OCI-LY1 (cell line): ENCODE measurements around the gene KRT78.

Experiments
- H2AFZ ChIP-seq: fragments of 200-600 bp; sonication (generic), shearing (Covaris generic); 2 replicates; pipeline ENCODE4 v1.6.0; 2014; ENCODE audit warnings: antibody characterized with exemption, mild to moderate bottlenecking, low read length
- H3F3A ChIP-seq: fragments of 200-600 bp; sonication (generic), shearing (Covaris generic); 2 replicates; pipeline ENCODE4 v1.6.0; 2014; ENCODE audit warnings: mild to moderate bottlenecking, antibody characterized with exemption, low read length, moderate library complexity; ENCODE audit not compliant: insufficient read depth
- H3K27ac ChIP-seq: fragments of 200-600 bp; sonication (generic); 2 replicates; pipeline ENCODE4 v1.5.1; 2014; ENCODE audit warnings: low read length, mixed run types, mild to moderate bottlenecking, low read depth; ENCODE audit not compliant: poor library complexity, severe bottlenecking
- H3K27me3 ChIP-seq: fragments of 200-600 bp; sonication (generic); 2 replicates; pipeline ENCODE4 v1.6.0; 2014; ENCODE audit warnings: antibody characterized with exemption, mild to moderate bottlenecking, low read length, moderate library complexity; ENCODE audit not compliant: insufficient read depth
- H3K36me3 ChIP-seq: fragments of 200-600 bp; sonication (generic); 2 replicates; pipeline ENCODE4 v1.6.1; 2014; ENCODE audit warnings: mild to moderate bottlenecking, antibody characterized with exemption, low read length, moderate library complexity, mixed read lengths; ENCODE audit not compliant: insufficient read depth
- H3K4me1 ChIP-seq: fragments of 200-600 bp; sonication (generic); 2 replicates; pipeline ENCODE4 v1.5.1; 2014; ENCODE audit warnings: mild to moderate bottlenecking, low read length, moderate library complexity; ENCODE audit not compliant: insufficient read depth, severe bottlenecking
- H3K4me2 ChIP-seq: fragments of 200-600 bp; sonication (generic), shearing (Covaris generic); 2 replicates; pipeline ENCODE4 v1.6.1; 2014; ENCODE audit warnings: low read length
- H3K4me3 ChIP-seq: fragments of 200-600 bp; sonication (generic); 2 replicates; pipeline ENCODE4 v1.5.1; 2014; ENCODE audit warnings: low read length, low read depth, mild to moderate bottlenecking, mixed read lengths; ENCODE audit not compliant: poor library complexity, severe bottlenecking
- H3K79me2 ChIP-seq: fragments of 200-600 bp; shearing (Covaris generic); 2 replicates; pipeline ENCODE4 v1.6.1; 2016; ENCODE audit warnings: mixed run types, low read length, mixed read lengths; ENCODE audit not compliant: insufficient read depth
- H3K9ac ChIP-seq: fragments of 200-600 bp; sonication (generic), shearing (Covaris generic); 2 replicates; pipeline ENCODE4 v1.6.1; 2014; ENCODE audit warnings: mild to moderate bottlenecking, low read length, mixed read lengths
- H3K9me2 ChIP-seq: fragments of 200-600 bp; sonication (generic), shearing (Covaris generic); 2 replicates; pipeline ENCODE4 v1.6.1; 2014; ENCODE audit warnings: low read depth, mild to moderate bottlenecking, low read length, mixed read lengths
- H3K9me3 ChIP-seq: fragments of 200-600 bp; shearing (Covaris generic); 2 replicates; pipeline ENCODE4 v1.6.1; 2014; ENCODE audit warnings: low read length, mixed read lengths
- H4K20me1 ChIP-seq: fragments of 200-600 bp; sonication (generic), shearing (Covaris generic); 2 replicates; pipeline ENCODE4 v1.6.0; 2016; ENCODE audit warnings: mild to moderate bottlenecking, low read length; ENCODE audit not compliant: insufficient read depth
- CTCF ChIP-seq: fragments of 200-600 bp; sonication (generic), shearing (Covaris generic); IDR thresholded peaks from 2 replicates; pipeline ENCODE4 v1.5.1; 2017; ENCODE audit warnings: mild to moderate bottlenecking, antibody characterized with exemption, low read length, moderate library complexity, mixed read lengths
- EZH2 ChIP-seq: fragments of 200-600 bp; sonication (generic), shearing (Covaris generic); IDR thresholded peaks from 2 replicates; pipeline ENCODE4 v1.8.0; 2017; ENCODE audit warnings: borderline replicate concordance, mixed run types, mild to moderate bottlenecking, antibody characterized with exemption, low read length, moderate library complexity, mixed read lengths

The KRT78 gene

GRCh38 chr12:52851787-52852186, 3.0 kb upstream of the KRT78 start:
- Histone ChIP-seq H3K4me3 (no peak overlapping the region), H3K4me1 (no peaks in the 10 kb centered on the region), H3K27ac (no peak overlapping the region), H3K9ac (no peak overlapping the region), H3K79me2 (no peaks in the 10 kb centered on the region), H2AFZ (no peak overlapping the region), H3K9me3 (no peaks in the 10 kb centered on the region), H3K27me3 (no peaks in the 10 kb centered on the region), H3K4me2 (no peak overlapping the region), H3K36me3 (no peaks in the 10 kb centered on the region), H4K20me1 (no peaks in the 10 kb centered on the region), H3F3A (no peaks in the 10 kb centered on the region), H3K9me2 (no peaks in the 10 kb centered on the region)
- TF ChIP-seq EZH2 (no peak), CTCF (no peak)

- Histone ChIP-seq H3K9me2 (no peaks in the 10 kb centered on the region), H3K9ac (no peak overlapping the region), H3K4me3 (no peak overlapping the region), H3K79me2 (no peaks in the 10 kb centered on the region), H3K36me3 (no peaks in the 10 kb centered on the region), H3F3A (no peaks in the 10 kb centered on the region), H3K9me3 (no peaks in the 10 kb centered on the region), H3K27ac (no peak overlapping the region), H3K4me2 (no peak overlapping the region), H2AFZ (no peak overlapping the region), H3K27me3 (no peaks in the 10 kb centered on the region), H3K4me1 (no peaks in the 10 kb centered on the region), H4K20me1 (no peaks in the 10 kb centered on the region)
- no peak for TF ChIP-seq CTCF
- no peak for TF ChIP-seq EZH2
Measured at GRCh38 chr12:52850681-52851080, 1.9 kb upstream of the KRT78 start.

- H3K27ac ChIP-seq: no peak overlapping the region
- no peaks in the 10 kb centered on the region for H3F3A ChIP-seq
- no peak overlapping the region for H2AFZ ChIP-seq
- no peak overlapping the region for H3K4me3 ChIP-seq
- TF ChIP-seq CTCF (no peak), EZH2 (no peak)
- H3K9me3 ChIP-seq: no peaks in the 10 kb centered on the region
- no peaks in the 10 kb centered on the region for H3K4me1 ChIP-seq
- H4K20me1 ChIP-seq: no peaks in the 10 kb centered on the region
- no peak overlapping the region for H3K9ac ChIP-seq
- no peaks in the 10 kb centered on the region for H3K79me2 ChIP-seq
- H3K36me3 ChIP-seq: no peaks in the 10 kb centered on the region
- no peak overlapping the region for H3K4me2 ChIP-seq
- H3K27me3 ChIP-seq: no peaks in the 10 kb centered on the region
- no peaks in the 10 kb centered on the region for H3K9me2 ChIP-seq
Measured at GRCh38 chr12:52849511-52849910, 717 bp upstream of the KRT78 start.
